Vagina (tissue), 2 donors: ENCODE measurements around the gene SLC8A2.

Source experiments
- CTCF ChIP-seq, 3 experiments: fragments of 450-650 bp in 2 of 3; fragments of 200-600 bp in 1 of 3; sonication (generic) in 1 of 3; IDR thresholded peaks; one replicate each; pipeline ENCODE4 v1.5.1; 2017 to 2019; ENCODE audit warnings: antibody characterized with exemption in 3 of 3, mild to moderate bottlenecking in 2 of 3, moderate library complexity in 2 of 3
- POLR2A ChIP-seq, 2 donors: fragments of 450-650 bp; IDR thresholded peaks; one replicate each; pipeline ENCODE4 v1.6.1; 2017; ENCODE audit warnings: antibody characterized with exemption in 2 of 2, mild to moderate bottlenecking in 2 of 2, moderate library complexity in 2 of 2

- no peak for TF ChIP-seq CTCF (IDR thresholded peaks at IDR 0.05)
- TF ChIP-seq POLR2A (IDR thresholded peaks at IDR 0.05): no peak
These were observed 50.4 kb downstream of the SLC8A2 start for GRCh38 chr19:47421244-47421786.
